Heart left ventricle (tissue), 13 donors: ENCODE measurements around the gene SPOCK1.

Experiments
- CTCF ChIP-seq, 12 donors: fragments of 200-600 bp; sonication (generic) in 4 of 12; IDR thresholded peaks; one replicate each; pipeline versions ENCODE4 v1.5.0 to v1.8.0; 2018 to 2022; ENCODE audit warnings: antibody characterized with exemption in 12 of 12, mild to moderate bottlenecking in 5 of 12
- POLR2A ChIP-seq, 2 donors: fragments of 450-650 bp; IDR thresholded peaks; one replicate each; pipeline ENCODE4 v1.6.1; 2017; ENCODE audit warnings: antibody characterized with exemption in 2 of 2, mild to moderate bottlenecking in 2 of 2, moderate library complexity in 2 of 2
- donor health status: ischemic (EF 13 %, LVEDD 7.1; RV severe dilation, severe dysfunction).
- donor health status: DM: no; HTN: yes; CAD: no.
- donor health status: DM: no; HTN: no; CAD: no.
- donor health status: ischemic (EF 25% LVEDD 6.9; RV normal size, moderate dysfunction).
- donor health status: ischemic (EF 25% LVEDD 5.7; RV mildly dilated, moderate dysfunction).
- donor health status: ischemic (EF 35%, LVEDD 5.7; RV mildly dilated, moderate dysfunction).
- donor health status: nonischemic (EF 11% LVEDD 7.7; RV severe dilation, severe dysfunction).
- donor health status: DM: yes; HTN: yes; CAD: no.
- donor health status: PGD.
- donor health status: ischemic (EF 29% LVEDD 5.4; RV normal size, mild dysfunction).
- donor health status: nonischemic (EF 23%, LVEDD 6.1; RV moderate dilation, normal function).

- no peak for TF ChIP-seq CTCF (IDR thresholded peaks at IDR 0.05)
- TF ChIP-seq POLR2A (IDR thresholded peaks at IDR 0.05): no peak
These were observed 119.4 kb downstream of the SPOCK1 start for GRCh38 chr5:137379555-137380286.
